ENCODE data around the gene STS.

Gene STS, protein sequence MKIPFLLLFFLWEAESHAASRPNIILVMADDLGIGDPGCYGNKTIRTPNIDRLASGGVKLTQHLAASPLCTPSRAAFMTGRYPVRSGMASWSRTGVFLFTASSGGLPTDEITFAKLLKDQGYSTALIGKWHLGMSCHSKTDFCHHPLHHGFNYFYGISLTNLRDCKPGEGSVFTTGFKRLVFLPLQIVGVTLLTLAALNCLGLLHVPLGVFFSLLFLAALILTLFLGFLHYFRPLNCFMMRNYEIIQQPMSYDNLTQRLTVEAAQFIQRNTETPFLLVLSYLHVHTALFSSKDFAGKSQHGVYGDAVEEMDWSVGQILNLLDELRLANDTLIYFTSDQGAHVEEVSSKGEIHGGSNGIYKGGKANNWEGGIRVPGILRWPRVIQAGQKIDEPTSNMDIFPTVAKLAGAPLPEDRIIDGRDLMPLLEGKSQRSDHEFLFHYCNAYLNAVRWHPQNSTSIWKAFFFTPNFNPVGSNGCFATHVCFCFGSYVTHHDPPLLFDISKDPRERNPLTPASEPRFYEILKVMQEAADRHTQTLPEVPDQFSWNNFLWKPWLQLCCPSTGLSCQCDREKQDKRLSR
- 2.6 to 4.2 reads per million in 2 donors for total RNA-seq

DNA sequence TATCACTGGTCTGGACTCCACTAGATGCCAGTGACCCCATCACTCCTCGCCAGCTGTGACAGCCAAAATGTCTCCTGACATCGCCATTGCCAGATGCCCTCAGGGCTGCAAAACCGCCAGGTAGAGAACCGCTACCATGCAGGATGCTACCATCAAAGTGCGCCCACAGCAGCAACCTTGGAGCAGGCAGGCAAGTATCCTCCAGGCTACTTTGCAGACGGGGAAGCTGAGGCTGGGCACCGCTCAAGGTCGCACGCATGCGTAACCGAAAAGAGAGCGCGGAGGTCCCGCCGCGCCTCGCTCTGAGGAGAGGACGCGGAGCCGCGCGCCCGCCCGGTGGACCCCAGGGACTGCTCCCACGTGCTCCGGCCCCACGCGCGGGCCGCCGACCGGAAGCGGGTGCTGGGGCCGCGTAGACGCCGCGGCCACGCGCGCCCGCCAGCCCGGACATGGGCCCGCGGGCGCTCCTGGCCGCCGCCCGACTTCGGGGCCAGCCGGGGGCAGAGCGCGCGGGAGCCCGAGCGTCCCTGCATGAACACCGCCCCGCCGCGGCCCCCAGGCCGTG is at the start of gene STS:
Gene STS (plus strand): TSS at position 300 of the 565 bp plus-strand sequence. CDS start 105,488 bp downstream, outside the sequence.
- no peak for DNase-seq

GRCh38 chrX:7100022-7100421 is 47.5 kb upstream of the STS start:
- no peak for DNase-seq

- no peak for DNase-seq
These were observed 45.4 kb upstream of the STS start for GRCh38 chrX:7102119-7102518.

- no peak for DNase-seq
These were observed 40.9 kb upstream of the STS start for GRCh38 chrX:7106649-7107048.

DNA sequence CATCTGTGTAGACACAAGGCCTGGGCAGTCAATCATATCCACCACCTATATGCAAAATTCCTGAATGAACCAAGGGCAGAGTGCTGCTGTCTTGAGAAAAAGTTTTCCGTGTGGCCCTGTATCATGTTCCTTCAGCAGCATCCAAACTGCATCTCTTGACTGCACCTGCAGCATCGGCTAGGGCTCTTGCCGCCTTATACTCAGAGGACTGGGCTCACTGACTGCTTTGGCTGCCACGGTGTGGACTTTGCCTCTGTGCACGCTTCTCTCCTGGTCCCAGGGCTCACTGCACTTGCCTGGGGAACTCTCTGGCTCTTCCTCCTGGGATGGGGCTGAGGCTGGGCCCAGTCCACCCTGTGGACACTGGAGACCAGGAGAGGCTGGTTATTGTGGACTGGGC is 39.5 kb upstream of the STS start:
- no peak for DNase-seq

GRCh38 chrX:7109049-7109531 is 38.4 kb upstream of the STS start:
- DNase-seq = no peak

- DNase-seq = no peak
These were observed 37.4 kb upstream of the STS start for GRCh38 chrX:7109838-7110793.

DNA sequence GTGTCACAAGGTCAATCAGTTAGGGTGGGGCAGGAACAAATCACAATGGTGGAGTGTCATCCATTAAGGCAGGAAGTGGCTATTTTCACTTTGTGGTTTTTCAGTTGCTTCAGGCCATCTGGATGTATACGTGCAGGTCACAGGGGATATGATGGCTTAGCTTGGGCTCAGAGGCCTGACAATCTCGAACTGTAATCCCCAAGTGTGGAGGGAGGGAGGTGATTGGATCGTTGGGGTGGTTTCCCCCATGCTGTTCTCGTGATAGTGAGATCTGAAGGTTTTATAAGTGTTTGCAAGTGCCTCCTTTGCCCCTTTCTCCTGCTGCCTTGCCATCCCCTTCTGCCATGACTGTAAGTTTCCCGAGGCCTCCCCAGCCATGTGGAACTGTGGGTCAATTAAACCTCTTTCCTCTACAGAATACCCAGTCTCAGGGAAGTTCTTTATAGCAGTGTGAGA is 36.7 kb upstream of the STS start:
- DNase-seq = no peak

DNA sequence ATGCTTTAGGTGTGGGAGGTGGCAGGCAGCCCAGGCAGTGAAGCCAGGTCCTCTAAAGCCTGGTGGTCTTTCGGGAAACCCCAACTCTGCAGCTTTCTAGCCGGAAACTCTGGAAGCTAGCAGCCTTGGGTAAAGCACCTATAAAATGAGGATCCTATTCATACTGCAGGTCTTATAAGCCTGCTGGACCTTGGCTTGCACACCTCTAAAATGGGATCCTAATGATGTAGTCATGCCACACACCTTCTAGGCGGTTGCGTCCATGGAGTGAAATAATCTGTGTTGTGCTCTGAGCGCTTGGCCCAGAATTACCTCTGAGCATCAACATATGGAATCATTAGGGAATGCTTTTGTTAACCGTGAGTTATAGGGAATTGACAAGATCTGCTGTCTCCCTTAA is 36.0 kb upstream of the STS start:
- no peak for DNase-seq

GRCh38 chrX:7112071-7112470 is 35.4 kb upstream of the STS start:
- no peak for DNase-seq

GRCh38 chrX:7115557-7115956 is 32.0 kb upstream of the STS start:
- DNase-seq = no peak

GRCh38 chrX:7116081-7116480 is 31.4 kb upstream of the STS start:
- DNase-seq = no peak

GRCh38 chrX:7117587-7117986 is 29.9 kb upstream of the STS start:
- DNase-seq = no peak

DNA sequence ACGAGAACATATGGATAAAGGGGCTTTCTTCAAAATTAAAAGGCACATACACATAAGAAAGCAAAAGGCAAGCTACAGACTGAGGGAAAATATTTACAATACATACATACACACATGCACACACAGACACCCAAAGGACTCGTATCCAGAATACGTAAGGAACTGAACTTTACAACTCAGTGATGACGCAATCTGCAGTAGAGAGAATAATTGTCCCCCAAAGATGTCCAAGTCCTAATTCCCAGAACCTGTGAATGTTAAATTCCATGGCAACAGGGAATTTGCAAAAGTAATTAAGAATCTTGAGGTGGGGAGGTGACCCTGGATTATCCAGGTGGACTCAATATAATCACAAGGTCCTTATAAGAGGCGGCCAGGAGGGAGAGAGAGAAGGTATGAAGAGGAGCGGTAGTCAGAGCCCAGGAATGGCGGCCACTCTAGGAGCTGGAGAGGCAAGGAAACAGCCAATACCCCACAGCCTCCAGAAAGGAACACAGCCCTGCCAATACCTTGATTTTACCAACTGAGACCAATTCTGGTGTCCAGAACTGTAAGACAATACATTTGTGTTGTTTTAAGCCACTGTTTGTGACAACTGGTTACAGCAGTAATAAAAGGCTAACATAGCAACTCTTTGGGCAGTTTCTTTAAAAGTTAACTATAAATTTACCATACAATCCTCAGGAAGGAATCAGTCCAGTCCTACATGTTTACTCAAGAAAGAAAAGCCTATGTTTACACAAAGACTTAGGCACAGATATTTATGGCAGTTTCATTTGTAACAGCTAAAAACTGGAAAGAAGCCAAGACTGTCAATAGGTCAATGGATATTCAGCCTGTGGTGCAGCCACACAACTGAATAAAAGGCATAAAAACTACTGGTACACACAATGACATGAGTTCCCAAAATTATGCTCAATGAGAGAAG is 27.3 kb upstream of the STS start:
- DNase-seq = no peak

DNA sequence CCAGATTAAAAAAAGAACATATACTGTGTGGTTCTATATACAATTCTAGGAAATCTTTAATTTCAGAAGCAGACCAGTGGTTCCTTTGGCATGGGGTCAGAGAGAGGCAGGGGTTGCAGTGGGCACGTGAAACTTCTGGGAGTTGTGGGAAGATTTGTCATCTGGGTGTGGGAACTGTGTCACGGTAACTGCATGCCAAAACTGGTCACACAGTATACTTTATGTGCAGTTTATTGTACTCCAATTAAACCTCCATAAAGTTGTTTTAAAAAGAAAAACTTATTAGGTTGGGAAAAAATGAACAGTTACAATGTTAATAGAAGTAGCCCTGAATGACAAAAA is 26.7 kb upstream of the STS start:
- DNase-seq = no peak

- DNase-seq = no peak
These were observed 20.5 kb upstream of the STS start for GRCh38 chrX:7127056-7127455.

DNA sequence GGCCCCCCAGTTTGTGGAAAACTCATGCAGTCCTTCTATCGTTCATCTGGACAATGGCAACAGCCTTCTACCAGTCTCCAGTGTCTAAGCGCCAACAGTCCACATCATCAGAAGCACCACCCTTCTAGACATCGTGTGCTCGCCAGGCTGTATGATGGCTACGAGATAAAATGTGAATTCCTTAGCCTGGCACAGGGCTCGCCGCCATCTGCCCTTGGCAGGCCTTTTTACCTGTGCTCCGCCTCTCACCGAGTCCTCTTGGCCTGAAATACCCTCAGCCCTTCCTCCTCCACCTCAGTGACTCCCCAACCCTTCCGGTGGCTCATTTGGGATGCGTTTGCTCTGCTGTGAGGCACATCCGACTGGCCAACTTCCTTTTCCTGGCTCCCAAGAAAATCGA is 15.9 kb upstream of the STS start:
- no peak for DNase-seq

- no peak for DNase-seq
These were observed 15.0 kb upstream of the STS start for GRCh38 chrX:7132335-7133049.

DNA sequence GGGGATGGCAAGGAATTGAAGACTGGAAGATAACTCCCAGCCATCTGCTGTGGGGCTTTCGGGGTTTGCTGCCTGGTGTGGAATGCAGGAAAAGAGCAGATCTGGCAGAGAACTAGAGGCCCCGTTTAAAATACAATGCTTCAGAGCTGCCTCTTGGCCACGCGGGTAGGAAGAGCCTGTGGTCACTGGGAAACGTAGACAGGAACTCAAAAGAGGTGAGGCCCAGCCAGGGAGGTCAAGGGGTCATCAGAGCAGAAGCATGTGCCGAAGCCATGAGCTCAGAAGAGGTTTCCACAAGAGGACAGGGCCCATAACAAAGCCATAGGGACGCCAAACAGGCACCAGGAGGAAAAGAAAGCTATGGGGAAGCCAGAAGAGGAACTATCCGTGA is 14.5 kb upstream of the STS start:
- DNase-seq = no peak

- DNase-seq = no peak
These were observed 12.5 kb upstream of the STS start for GRCh38 chrX:7134981-7135380.
